ENCODE data around the gene TIMP1.
"Not testable (repeated sequence)": the region's sequence is repeated elsewhere in the genome, so short reads cannot be mapped to it uniquely, and the experiment has no call there.

Gene TIMP1

DNA sequence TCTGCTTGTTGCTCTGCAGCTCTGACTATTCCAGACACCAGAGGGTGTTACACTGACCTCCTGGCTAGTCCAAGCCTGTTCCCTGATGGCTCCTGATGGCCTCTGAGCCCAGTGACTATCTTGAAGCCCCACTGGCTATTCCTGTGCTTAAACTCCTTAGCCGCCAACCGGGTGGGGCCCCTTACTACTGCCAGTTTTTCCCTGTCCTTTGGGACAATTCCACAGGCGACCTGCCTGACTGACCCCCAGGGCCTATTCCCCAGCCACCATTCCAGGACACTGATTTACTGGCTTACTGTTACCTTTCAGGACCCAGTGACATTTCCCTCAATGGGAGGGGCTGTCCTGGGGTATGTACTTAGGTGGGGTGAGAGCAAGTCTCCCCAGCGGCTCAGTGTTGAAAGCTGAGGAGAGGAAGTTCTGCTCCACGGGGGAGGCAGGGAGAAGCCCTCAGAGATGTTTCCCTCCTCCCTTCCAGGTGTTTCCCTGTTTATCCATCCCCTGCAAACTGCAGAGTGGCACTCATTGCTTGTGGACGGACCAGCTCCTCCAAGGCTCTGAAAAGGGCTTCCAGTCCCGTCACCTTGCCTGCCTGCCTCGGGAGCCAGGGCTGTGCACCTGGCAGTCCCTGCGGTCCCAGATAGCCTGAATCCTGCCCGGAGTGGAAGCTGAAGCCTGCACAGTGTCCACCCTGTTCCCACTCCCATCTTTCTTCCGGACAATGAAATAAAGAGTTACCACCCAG is 4.0 kb downstream of the TIMP1 start:
- no peaks in the 10 kb centered on the region for H3K9me3 ChIP-seq (ENCODE audit: control insufficient read depth, low read length)
- no peak overlapping the region for H3K4me3 ChIP-seq (ENCODE audit: extremely low read depth, insufficient read depth, low read length, poor library complexity, severe bottlenecking)
- WGBS, 2 experiments (ENCODE audit: insufficient coverage in 2 of 2): 88 to 100% methylated on average over 2 to 6 of the region's 11 CpGs

DNA sequence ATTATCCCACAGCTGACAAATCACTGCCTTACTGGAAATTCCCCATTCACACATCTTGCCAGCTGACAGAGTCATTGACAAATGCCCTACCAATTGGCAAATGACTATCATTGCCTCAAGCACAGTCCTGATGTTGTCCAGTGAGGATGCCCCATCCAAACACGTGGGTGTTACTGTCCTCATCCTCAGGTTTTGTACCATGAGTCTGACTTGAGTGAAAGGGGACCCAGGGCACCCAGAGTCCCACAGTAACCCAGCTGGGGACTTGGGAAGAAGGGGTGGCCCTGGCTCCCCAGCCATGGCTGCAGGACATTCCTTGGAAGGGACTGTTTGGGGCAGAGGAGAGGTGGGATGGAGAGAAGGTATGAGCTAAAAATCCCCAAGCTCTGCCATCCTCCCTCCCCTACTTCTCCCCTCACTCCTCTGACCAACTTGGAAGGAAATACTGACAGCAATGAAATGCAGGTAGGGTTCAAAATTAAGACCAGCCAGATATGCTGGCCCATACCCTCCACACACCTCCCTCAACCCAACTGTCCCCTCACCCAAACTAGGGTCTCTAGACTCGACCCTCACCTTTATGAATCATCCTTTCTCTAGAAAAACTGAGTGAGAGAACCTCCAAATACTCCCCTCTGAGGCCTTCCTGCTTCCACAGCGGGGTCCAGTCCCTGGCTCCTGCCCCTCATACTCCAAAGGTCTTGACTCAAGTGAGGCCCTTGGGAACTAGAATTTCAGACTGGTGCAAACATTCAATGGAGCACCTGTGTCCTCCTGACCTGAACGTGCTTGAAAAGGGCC is 5.1 kb downstream of the TIMP1 start:
- no peak overlapping the region for H3K27ac ChIP-seq (ENCODE audit: low read depth, low read length, severe bottlenecking)
- H3K4me3 ChIP-seq (ENCODE audit: extremely low read depth, insufficient read depth, low read length, poor library complexity, severe bottlenecking): no peak overlapping the region
- H3K9me3 ChIP-seq (ENCODE audit: control insufficient read depth, low read length): no peaks in the 10 kb centered on the region
- 90 to 100% methylated on average over 1 of the region's 4 CpGs for WGBS, 2 experiments (ENCODE audit: insufficient coverage in 2 of 2)
- no peaks in the 10 kb centered on the region for H3K4me1 ChIP-seq (ENCODE audit: control insufficient read depth, insufficient read depth, low read length, poor library complexity, severe bottlenecking)
- H3K36me3 ChIP-seq (ENCODE audit: control insufficient read depth, insufficient read depth, low read length): peaks cover 21% of the 10 kb centered on the region

More for the DNA sequence above, 4.0 kb downstream of the TIMP1 start:
- H3K27ac ChIP-seq (ENCODE audit: low read depth, low read length, severe bottlenecking): no peak overlapping the region
- H3K36me3 ChIP-seq (ENCODE audit: control insufficient read depth, insufficient read depth, low read length): peaks cover 21% of the 10 kb centered on the region
- no peaks in the 10 kb centered on the region for H3K4me1 ChIP-seq (ENCODE audit: control insufficient read depth, insufficient read depth, low read length, poor library complexity, severe bottlenecking)

DNA sequence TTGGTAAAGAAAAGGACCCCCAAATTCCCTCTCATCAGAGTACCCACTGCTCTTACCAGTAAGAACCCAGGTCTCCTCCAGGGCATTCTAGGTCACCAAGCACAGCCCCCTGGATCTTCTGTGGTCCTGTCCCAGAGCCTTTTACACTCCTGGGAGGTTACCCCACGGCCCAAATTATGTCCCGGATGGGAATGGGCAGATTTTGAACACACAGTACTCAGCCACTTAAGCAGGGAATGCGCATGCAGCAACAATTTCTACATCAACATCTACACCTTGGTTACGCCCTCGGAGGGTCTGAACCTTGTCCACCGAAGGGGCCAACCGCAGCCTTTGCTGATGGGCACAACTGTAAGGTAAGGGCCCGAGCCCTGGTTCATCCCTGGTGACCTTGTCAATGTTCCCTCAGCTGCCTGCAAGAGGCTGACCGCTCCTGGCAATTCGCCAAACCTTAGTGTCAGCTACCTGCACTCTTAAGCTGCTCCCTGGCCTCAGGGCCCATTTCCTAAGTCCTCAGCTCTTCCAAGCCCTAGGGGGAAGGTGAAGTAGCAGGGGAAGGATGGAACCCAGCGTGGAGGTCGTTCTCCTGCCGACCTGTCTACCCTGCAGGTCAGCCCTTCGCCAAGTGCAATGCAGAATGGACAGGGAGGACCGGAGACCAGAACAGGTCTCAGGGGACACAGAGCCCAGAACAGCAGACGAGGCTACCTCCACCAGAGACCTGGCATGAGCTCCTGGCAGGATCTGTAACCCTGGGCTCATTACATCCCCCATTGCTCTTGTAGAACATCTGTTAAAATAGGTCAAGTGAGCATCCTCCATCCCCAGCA is 5.9 kb downstream of the TIMP1 start:
- 92% methylated on average over 13 of the region's 16 CpGs; no CpG with 5 or more reads in 1 of the 2 experiments for WGBS, 2 experiments (ENCODE audit: insufficient coverage in 2 of 2)
- Histone ChIP-seq H3K9me3 (ENCODE audit: control insufficient read depth, low read length) (no peaks in the 10 kb centered on the region), H3K4me1 (ENCODE audit: control insufficient read depth, insufficient read depth, low read length, poor library complexity, severe bottlenecking) (no peaks in the 10 kb centered on the region), H3K27ac (ENCODE audit: low read depth, low read length, severe bottlenecking) (no peak overlapping the region), H3K4me3 (ENCODE audit: extremely low read depth, insufficient read depth, low read length, poor library complexity, severe bottlenecking) (no peak overlapping the region), H3K36me3 (ENCODE audit: control insufficient read depth, insufficient read depth, low read length) (peaks cover 19% of the 10 kb centered on the region)

DNA sequence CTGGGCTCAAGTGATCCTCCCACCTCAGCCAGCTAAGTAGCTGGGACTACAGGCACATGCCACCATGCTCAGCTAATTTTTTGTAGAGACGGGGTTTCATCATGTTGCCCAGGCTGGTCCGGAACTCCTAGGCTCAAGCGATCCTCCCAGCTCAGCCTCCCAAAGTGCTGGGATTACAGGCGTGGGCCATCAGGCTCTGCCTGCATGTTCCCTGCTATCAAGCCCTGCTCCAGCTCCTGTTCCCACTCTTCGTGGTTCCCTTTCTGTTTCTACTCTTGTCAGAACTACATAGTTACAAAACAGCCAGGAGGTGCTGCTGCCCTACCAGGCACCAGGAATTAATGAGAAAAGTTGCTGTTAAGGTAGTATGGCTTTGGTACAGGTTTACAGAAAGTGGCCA is 8.7 kb downstream of the TIMP1 start:
- Histone ChIP-seq H3K4me1 (ENCODE audit: control insufficient read depth, insufficient read depth, low read length, poor library complexity, severe bottlenecking) (no peaks in the 10 kb centered on the region), H3K9me3 (ENCODE audit: control insufficient read depth, low read length) (no peaks in the 10 kb centered on the region), H3K27ac (ENCODE audit: low read depth, low read length, severe bottlenecking) (no peak overlapping the region), H3K36me3 (ENCODE audit: control insufficient read depth, insufficient read depth, low read length) (peaks cover 6% of the 10 kb centered on the region), H3K4me3 (ENCODE audit: extremely low read depth, insufficient read depth, low read length, poor library complexity, severe bottlenecking) (no peak overlapping the region)
- 92% methylated on average over 4 of the region's 5 CpGs; no CpG with 5 or more reads in 1 of the 2 experiments for WGBS, 2 experiments (ENCODE audit: insufficient coverage in 2 of 2)

DNA sequence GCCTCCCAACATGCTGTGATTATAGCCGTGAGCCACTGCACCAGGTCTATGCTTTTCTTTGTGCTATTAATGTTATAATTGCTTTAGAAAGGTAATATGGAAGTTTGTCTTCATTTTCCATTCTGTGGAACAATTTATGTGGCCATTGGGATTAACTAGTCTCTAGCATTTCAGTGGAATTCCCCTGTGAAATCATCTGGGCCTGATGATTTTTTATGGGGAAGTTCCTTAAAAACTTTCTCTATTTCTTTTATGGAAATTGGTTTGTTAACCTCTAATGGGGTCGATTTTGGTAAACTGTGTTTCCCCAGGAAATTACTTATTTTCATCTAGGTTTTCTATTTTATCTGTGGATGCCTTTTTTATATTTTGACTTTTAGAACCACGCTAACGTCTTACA is 11.3 kb downstream of the TIMP1 start:
- no CpG with 5 or more reads among the region's 4 CpGs for WGBS, 2 experiments (ENCODE audit: insufficient coverage in 2 of 2)
- Histone ChIP-seq H3K9me3 (ENCODE audit: control insufficient read depth, low read length) (no peaks in the 10 kb centered on the region), H3K27ac (ENCODE audit: low read depth, low read length, severe bottlenecking) (no peak overlapping the region), H3K4me3 (ENCODE audit: extremely low read depth, insufficient read depth, low read length, poor library complexity, severe bottlenecking) (no peak overlapping the region), H3K4me1 (ENCODE audit: control insufficient read depth, insufficient read depth, low read length, poor library complexity, severe bottlenecking) (no peaks in the 10 kb centered on the region), H3K36me3 (ENCODE audit: control insufficient read depth, insufficient read depth, low read length) (no peaks in the 10 kb centered on the region)

DNA sequence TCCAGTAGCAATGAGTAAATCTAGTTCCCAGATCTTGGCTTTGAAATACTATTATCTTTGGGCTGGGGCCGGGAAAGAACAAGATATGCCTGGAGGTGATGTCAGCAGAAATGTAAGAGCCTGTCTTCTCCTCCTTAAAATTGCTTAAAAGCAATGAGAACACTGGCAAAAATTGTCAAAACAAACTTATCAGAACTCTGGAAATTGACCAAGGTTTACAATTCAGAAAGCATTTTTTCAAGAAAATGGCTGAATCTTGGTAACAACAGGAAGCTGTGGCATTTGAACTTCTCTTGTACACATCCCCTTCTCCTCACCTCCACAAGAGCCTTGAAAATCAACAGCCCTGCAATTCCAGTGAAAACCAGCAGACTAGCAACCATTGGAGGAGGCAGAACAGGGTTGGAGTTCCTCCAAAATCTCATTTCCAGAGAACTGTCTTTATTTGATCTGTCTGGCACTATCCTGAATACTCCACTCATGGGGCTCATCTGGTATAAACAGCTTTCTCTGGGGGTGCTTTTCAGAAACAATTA is 13.5 kb downstream of the TIMP1 start:
- H3K9me3 ChIP-seq (ENCODE audit: control insufficient read depth, low read length): no peaks in the 10 kb centered on the region
- 83% methylated on average over 1 of the region's 1 CpG; no CpG with 5 or more reads in 1 of the 2 experiments for WGBS, 2 experiments (ENCODE audit: insufficient coverage in 2 of 2)
- H3K27ac ChIP-seq (ENCODE audit: low read depth, low read length, severe bottlenecking): no peak overlapping the region
- no peak overlapping the region for H3K4me3 ChIP-seq (ENCODE audit: extremely low read depth, insufficient read depth, low read length, poor library complexity, severe bottlenecking)
- no peaks in the 10 kb centered on the region for H3K4me1 ChIP-seq (ENCODE audit: control insufficient read depth, insufficient read depth, low read length, poor library complexity, severe bottlenecking)
- H3K36me3 ChIP-seq (ENCODE audit: control insufficient read depth, insufficient read depth, low read length): no peaks in the 10 kb centered on the region

DNA sequence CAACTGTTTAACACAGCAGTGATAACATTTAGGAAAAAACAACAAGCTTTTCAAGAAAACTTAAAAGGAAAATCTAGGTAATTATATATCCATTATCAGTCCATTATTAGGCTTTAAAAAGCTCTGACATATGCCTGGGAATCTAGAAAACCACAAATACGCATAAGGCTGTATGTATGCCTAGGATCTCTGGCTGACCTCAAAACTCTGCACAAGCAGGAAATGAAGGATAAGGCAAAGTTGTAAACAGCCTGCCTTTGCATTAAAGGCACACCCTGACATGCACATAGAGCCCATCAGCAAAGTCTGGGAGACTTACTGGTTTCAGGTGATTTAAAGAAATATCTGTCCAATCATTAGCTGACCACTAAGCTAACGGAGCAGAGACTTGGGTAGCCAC is 14.0 kb downstream of the TIMP1 start:
- WGBS, 2 experiments (ENCODE audit: insufficient coverage in 2 of 2): 100% methylated on average over 1 of the region's 2 CpGs; no CpG with 5 or more reads in 1 of the 2 experiments
- Histone ChIP-seq H3K9me3 (ENCODE audit: control insufficient read depth, low read length) (no peaks in the 10 kb centered on the region), H3K4me1 (ENCODE audit: control insufficient read depth, insufficient read depth, low read length, poor library complexity, severe bottlenecking) (no peaks in the 10 kb centered on the region), H3K27ac (ENCODE audit: low read depth, low read length, severe bottlenecking) (no peak overlapping the region), H3K36me3 (ENCODE audit: control insufficient read depth, insufficient read depth, low read length) (no peaks in the 10 kb centered on the region), H3K4me3 (ENCODE audit: extremely low read depth, insufficient read depth, low read length, poor library complexity, severe bottlenecking) (no peak overlapping the region)

DNA sequence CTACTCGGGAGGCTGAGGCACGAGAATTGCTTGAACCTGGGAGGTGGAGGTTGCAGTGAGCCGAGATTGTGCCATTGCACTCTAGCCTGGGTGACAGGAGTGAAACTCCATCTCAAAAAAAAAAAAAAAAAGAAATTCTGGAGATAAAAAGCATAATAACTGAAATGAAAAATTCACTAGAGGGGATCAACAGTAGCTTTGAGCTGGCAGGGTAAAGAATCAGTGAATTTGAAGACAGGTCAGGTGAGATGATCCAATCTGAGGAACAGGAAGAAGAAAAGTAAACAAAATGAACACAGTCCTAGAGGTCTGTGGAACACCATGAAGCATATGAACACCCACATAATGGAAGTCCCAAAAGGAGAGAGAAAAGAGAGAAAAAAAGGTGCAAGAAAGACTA is 15.0 kb downstream of the TIMP1 start:
- Histone ChIP-seq H3K9me3 (ENCODE audit: control insufficient read depth, low read length) (no peaks in the 10 kb centered on the region), H3K27ac (ENCODE audit: low read depth, low read length, severe bottlenecking) (no peak overlapping the region), H3K4me3 (ENCODE audit: extremely low read depth, insufficient read depth, low read length, poor library complexity, severe bottlenecking) (no peak overlapping the region), H3K36me3 (ENCODE audit: control insufficient read depth, insufficient read depth, low read length) (no peaks in the 10 kb centered on the region), H3K4me1 (ENCODE audit: control insufficient read depth, insufficient read depth, low read length, poor library complexity, severe bottlenecking) (no peaks in the 10 kb centered on the region)
- no CpG with 5 or more reads among the region's 3 CpGs for WGBS, 2 experiments (ENCODE audit: insufficient coverage in 2 of 2)

DNA sequence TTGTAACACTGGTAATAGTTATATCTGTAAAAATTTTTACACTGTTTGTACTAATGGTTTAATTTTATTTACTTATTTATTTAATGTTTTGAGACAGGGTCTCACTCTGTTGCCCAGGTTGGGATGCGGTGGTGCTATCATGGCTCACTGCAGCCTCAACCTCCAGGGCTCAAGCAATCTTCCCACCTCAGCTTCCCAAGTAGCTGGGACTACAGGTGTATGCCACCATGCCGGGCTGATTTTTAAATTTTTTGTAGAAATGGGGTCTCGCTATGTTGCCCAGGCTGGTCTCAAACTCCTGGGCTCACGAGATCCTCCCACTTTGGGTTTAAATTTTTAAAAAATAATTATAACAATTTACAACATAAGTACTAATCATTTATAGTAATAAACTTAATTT is 20.9 kb downstream of the TIMP1 start:
- not testable (repeated sequence) for H3K27ac ChIP-seq (ENCODE audit: low read depth, low read length, severe bottlenecking); H3K4me3 ChIP-seq (ENCODE audit: extremely low read depth, insufficient read depth, low read length, poor library complexity, severe bottlenecking); H3K36me3 ChIP-seq (ENCODE audit: control insufficient read depth, insufficient read depth, low read length); H3K4me1 ChIP-seq (ENCODE audit: control insufficient read depth, insufficient read depth, low read length, poor library complexity, severe bottlenecking); H3K9me3 ChIP-seq (ENCODE audit: control insufficient read depth, low read length)
- no CpG with 5 or more reads among the region's 4 CpGs for WGBS, 2 experiments (ENCODE audit: insufficient coverage in 2 of 2)

DNA sequence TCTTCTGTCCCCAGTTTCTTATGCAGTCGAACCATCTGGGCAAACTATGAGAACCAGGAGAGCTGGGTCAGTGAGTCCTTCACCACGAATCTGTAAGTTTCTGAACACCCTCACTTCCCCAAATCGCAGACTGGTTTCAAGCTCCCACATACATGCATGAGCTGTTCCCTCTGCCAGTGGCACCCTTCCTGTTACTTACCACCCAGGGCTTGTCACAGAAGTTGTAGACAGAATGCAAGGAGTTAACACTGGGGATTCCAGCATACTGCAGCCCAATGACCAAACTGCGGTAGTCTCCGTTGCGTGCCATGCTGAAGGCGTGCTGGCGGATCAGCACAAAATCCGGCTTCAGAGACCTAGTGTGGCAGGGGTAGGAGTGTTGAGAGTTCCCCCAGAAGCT is 22.8 kb downstream of the TIMP1 start:
- WGBS, 2 experiments (ENCODE audit: insufficient coverage in 2 of 2): 60 to 87% methylated on average over 2 to 3 of the region's 9 CpGs
- Histone ChIP-seq H3K27ac (ENCODE audit: low read depth, low read length, severe bottlenecking) (no peak overlapping the region), H3K36me3 (ENCODE audit: control insufficient read depth, insufficient read depth, low read length) (no peaks in the 10 kb centered on the region), H3K4me3 (ENCODE audit: extremely low read depth, insufficient read depth, low read length, poor library complexity, severe bottlenecking) (no peak overlapping the region), H3K9me3 (ENCODE audit: control insufficient read depth, low read length) (no peaks in the 10 kb centered on the region), H3K4me1 (ENCODE audit: control insufficient read depth, insufficient read depth, low read length, poor library complexity, severe bottlenecking) (no peaks in the 10 kb centered on the region)
